Peyer's patch (tissue), 4 donors: Measurements from ENCODE around the gene SLC9A7.

Source experiments
- POLR2A ChIP-seq, 2 donors: fragments of 450-650 bp; IDR thresholded peaks; one replicate each; pipeline ENCODE4 v1.5.1; 2017; ENCODE audit warnings: antibody characterized with exemption in 2 of 2, mild to moderate bottlenecking in 2 of 2, moderate library complexity in 2 of 2
- TF ChIP-seq, protein P1 (sequence below), 6 experiments: fragments of 450-650 bp in 4 of 6; fragments of 200-600 bp in 2 of 6; sonication (generic) in 1 of 6; IDR thresholded peaks; one replicate each; pipeline ENCODE4 v1.5.1; 2017 to 2019; ENCODE audit warnings: antibody characterized with exemption in 6 of 6, mild to moderate bottlenecking in 3 of 6, moderate library complexity in 1 of 6

DNA sequence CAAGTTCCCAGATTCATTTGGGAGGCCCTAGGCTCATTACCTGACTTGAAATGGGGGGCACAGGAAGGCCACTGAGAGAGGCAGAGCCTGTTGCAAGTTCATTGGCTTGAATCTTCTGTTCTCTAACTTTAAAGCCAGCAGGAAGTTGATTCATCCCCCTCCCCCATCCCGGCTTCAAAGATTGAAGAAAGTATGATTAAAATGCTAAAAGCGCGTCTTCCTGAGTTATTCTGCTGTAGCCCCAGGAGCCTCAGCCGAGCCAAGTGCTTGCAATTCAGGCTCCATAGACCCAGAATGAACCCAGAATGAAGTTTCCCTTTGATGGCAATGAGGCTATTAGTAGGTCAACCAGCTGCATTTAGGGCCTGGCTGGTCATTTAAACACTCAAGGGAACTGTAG, 170.7 kb downstream of the SLC9A7 start:
- no peak for TF ChIP-seq POLR2A (IDR thresholded peaks at IDR 0.05)
- TF ChIP-seq, protein P1, sequence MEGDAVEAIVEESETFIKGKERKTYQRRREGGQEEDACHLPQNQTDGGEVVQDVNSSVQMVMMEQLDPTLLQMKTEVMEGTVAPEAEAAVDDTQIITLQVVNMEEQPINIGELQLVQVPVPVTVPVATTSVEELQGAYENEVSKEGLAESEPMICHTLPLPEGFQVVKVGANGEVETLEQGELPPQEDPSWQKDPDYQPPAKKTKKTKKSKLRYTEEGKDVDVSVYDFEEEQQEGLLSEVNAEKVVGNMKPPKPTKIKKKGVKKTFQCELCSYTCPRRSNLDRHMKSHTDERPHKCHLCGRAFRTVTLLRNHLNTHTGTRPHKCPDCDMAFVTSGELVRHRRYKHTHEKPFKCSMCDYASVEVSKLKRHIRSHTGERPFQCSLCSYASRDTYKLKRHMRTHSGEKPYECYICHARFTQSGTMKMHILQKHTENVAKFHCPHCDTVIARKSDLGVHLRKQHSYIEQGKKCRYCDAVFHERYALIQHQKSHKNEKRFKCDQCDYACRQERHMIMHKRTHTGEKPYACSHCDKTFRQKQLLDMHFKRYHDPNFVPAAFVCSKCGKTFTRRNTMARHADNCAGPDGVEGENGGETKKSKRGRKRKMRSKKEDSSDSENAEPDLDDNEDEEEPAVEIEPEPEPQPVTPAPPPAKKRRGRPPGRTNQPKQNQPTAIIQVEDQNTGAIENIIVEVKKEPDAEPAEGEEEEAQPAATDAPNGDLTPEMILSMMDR (IDR thresholded peaks at IDR 0.05): no peak
